Measurements from ENCODE around the gene KY.

Gene KY

DNA sequence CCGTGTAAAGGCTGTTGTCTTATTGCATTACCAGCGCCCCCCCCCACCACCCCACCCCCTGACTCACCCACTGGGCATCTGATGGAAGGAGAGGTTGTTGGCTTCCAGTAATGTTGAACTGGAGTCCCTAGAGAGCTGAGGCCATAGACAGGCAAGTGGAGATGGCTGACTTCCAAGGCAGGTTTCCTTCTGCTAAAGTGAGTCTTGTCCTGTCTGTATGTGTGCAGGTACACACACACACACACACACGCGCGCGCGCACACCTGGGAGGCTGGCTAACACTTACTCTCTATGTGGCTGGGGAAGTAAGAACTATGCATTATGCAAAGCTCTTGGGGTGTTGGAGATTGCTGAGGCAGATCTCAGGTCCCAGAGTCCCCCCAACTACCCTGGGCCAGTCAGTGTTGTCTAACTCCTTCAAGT is 1.6 kb upstream of the KY start:
- Histone ChIP-seq H3K9me3 (ENCODE audit: low read depth, low read length) (no peaks in the 10 kb centered on the region), H3K27ac (no peak overlapping the region), H3K36me3 (ENCODE audit: insufficient read depth, low read length) (no peaks in the 10 kb centered on the region), H3K4me3 (no peak overlapping the region), H3K9ac (ENCODE audit: insufficient read length) (no peak overlapping the region)
- no peak for TF ChIP-seq FOXP2 (optimal IDR thresholded peaks at IDR 0.05; ENCODE audit: control extremely low read depth, extremely low read length, insufficient read depth)
- TF ChIP-seq EZH2 (IDR thresholded peaks at IDR 0.05): no peak
- no peak for TF ChIP-seq POLR2AphosphoS5 (IDR thresholded peaks at IDR 0.05; ENCODE audit: borderline replicate concordance, low read depth, low read length)
- no peak for DNase-seq (ENCODE audit: low read depth, low spot score)

DNA sequence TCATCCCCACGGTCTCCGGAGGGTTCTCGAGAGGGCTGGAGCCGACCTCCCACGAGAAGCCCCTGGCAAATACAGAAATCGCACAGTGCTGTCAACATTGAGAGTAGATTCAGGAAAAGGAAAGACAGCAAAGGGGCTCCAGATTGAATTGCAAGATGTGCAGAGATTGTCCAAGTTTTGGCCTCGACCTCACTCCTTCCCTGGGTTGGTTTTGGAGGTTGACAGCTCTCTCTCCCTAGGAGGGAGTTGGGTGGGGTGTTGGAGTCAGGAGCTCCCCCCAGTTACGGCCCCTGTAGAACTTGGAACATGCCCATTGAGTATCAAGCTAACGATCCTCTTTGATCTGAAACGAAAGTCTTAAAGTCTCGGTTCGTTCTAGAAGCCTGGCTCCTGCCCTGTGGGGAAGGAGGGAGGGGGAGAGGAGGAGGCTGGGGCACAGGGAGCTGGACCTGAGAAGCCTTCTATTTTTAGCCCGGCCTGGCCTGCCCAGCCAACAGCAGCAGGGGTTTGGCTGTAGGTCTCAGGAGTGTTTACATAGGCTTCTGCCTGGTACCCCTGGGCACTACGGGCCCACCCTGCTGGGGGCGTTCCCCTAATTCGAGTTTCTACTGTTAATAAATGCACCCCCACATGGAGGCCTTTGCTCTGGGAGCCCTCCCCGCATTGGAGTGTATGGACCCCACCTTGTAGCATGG is 672 bp upstream of the KY start:
- DNase-seq (ENCODE audit: low read depth, low spot score): no peak
- Histone ChIP-seq H3K27ac (no peak overlapping the region), H3K9ac (ENCODE audit: insufficient read length) (no peak overlapping the region), H3K36me3 (ENCODE audit: insufficient read depth, low read length) (no peaks in the 10 kb centered on the region), H3K9me3 (ENCODE audit: low read depth, low read length) (no peaks in the 10 kb centered on the region), H3K4me3 (no peak overlapping the region)
- TF ChIP-seq EZH2 (IDR thresholded peaks at IDR 0.05): no peak
- TF ChIP-seq POLR2AphosphoS5 (IDR thresholded peaks at IDR 0.05; ENCODE audit: borderline replicate concordance, low read depth, low read length): no peak
- no peak for TF ChIP-seq FOXP2 (optimal IDR thresholded peaks at IDR 0.05; ENCODE audit: control extremely low read depth, extremely low read length, insufficient read depth)

DNA sequence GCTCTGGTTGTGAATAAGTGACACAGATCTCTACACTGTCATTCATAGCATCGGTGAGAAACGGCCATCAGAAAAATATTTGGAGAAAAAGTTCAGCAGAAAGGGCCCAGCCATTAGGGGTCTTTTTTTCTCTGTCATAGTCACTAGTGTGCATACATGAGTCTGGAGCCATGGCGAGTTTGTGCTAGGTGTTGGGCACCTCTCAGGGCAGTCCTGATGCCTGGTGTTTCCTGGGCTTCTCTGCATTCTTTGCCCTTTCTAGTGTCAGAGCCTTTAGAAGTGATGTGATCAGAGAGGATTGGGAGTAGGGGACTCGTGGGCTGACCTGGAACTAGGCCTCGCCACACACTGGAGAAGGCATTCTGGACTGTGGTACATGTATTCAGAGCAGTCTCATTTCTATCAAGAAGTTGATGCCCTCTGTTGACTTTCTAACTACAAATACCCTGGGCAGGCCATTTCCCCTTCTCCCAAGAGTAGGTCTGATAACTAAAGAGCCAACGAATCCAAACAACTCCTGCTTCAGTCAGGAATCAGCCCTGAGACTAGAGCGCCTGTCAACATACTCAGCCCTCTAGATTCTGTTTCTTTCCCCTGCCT is 1.6 kb downstream of the KY start:
- TF ChIP-seq POLR2AphosphoS5 (IDR thresholded peaks at IDR 0.05; ENCODE audit: borderline replicate concordance, low read depth, low read length) (no peak), EZH2 (IDR thresholded peaks at IDR 0.05) (no peak), FOXP2 (optimal IDR thresholded peaks at IDR 0.05; ENCODE audit: control extremely low read depth, extremely low read length, insufficient read depth) (no peak)
- no peak overlapping the region for H3K9ac ChIP-seq (ENCODE audit: insufficient read length)
- no peak overlapping the region for H3K4me3 ChIP-seq
- DNase-seq (ENCODE audit: low read depth, low spot score): no peak
- H3K9me3 ChIP-seq (ENCODE audit: low read depth, low read length): no peaks in the 10 kb centered on the region
- no peak overlapping the region for H3K27ac ChIP-seq
- no peaks in the 10 kb centered on the region for H3K36me3 ChIP-seq (ENCODE audit: insufficient read depth, low read length)

DNA sequence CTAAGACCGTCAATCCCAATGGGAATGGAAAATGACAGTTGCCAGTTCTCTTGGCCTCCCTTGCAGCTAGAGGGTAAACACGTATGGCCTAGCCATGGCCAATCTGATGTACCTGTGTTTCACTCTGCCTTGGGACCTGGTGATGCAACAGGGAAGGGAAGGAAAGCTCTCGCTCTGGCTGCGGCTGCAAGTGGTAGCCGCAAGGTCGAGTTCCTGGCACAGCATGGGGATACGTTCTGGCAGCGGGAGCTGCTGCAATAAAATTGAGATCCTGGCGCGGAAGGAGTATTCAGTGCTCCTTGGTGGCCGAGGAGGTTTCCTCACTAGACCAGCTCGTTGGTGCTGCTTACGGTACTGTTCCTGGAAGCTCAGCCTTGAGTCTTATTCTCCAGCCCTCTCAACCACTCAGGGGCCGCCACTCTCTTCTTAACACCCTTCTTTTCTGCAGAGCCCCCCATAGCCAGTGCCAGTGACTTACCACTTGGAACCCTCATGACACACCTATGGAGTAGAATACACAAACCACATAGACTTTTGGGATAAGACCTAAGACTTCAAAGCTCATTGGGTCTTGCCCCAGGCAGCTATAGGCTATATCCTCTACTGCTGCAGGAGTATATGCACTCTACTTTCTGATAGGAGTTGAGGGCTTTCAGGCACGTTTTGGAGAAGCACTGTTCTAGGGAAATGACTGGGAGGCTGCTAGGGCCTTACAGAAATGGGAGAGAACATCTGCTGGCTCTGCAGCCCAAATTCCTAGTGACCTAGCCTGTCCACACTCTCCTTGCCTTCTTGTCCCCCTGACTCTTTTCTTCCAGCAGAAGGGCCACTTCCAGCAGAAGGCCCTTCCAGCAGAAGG is 2.7 kb downstream of the KY start:
- no peaks in the 10 kb centered on the region for H3K9me3 ChIP-seq (ENCODE audit: low read depth, low read length)
- TF ChIP-seq EZH2 (IDR thresholded peaks at IDR 0.05) (no peak), POLR2AphosphoS5 (IDR thresholded peaks at IDR 0.05; ENCODE audit: borderline replicate concordance, low read depth, low read length) (no peak), FOXP2 (optimal IDR thresholded peaks at IDR 0.05; ENCODE audit: control extremely low read depth, extremely low read length, insufficient read depth) (no peak)
- no peak for DNase-seq (ENCODE audit: low read depth, low spot score)

DNA sequence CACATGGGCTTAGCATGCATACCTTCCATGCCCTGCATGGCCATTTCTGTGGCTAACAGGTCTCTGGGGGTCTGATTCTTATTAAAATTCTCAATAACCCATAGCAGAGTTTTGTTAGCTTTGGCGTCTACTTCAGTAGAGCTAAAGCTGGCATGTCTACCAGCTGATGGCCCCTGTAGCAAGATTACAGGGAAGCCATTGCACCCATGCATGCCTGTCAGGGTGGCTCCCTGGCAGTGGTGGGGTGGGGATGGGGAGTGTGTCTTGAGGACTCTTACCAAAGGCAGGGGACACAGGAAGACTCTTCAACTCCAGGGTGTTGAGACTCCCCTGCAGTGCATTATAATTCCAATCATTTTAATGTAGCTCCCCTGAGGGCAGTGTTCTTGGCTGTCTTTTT is 4.7 kb downstream of the KY start:
- Histone ChIP-seq H3K36me3 (ENCODE audit: insufficient read depth, low read length) (no peaks in the 10 kb centered on the region), H3K9ac (ENCODE audit: insufficient read length) (no peak overlapping the region), H3K27ac (no peak overlapping the region), H3K9me3 (ENCODE audit: low read depth, low read length) (no peaks in the 10 kb centered on the region), H3K4me3 (no peak overlapping the region)
- no peak for DNase-seq (ENCODE audit: low read depth, low spot score)
- TF ChIP-seq EZH2 (IDR thresholded peaks at IDR 0.05) (no peak), FOXP2 (optimal IDR thresholded peaks at IDR 0.05; ENCODE audit: control extremely low read depth, extremely low read length, insufficient read depth) (no peak), POLR2AphosphoS5 (IDR thresholded peaks at IDR 0.05; ENCODE audit: borderline replicate concordance, low read depth, low read length) (no peak)

More for the DNA sequence above, 2.7 kb downstream of the KY start:
- Histone ChIP-seq H3K27ac (no peak overlapping the region), H3K36me3 (ENCODE audit: insufficient read depth, low read length) (no peaks in the 10 kb centered on the region), H3K9ac (ENCODE audit: insufficient read length) (no peak overlapping the region), H3K4me3 (no peak overlapping the region)

DNA sequence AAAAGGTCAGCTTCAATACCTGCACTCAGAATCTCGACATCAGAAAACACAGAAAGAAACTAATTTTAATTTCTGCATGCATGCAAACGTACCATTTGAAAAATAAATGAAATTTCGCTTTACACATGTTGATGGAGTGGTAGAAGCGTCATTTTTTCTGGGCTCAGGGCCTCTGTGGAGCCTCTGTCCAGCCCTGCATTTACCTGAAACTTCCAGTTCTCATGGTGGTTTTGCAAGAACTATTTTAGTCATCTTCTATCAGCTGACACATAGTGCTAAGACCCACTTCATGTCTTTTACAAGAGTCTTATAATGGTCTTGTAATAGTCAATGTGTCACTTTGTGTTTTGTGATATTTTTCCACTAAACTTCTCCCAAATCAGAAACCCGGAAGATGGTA is 5.3 kb downstream of the KY start:
- TF ChIP-seq FOXP2 (optimal IDR thresholded peaks at IDR 0.05; ENCODE audit: control extremely low read depth, extremely low read length, insufficient read depth) (no peak), EZH2 (IDR thresholded peaks at IDR 0.05) (no peak), POLR2AphosphoS5 (IDR thresholded peaks at IDR 0.05; ENCODE audit: borderline replicate concordance, low read depth, low read length) (no peak)
- Histone ChIP-seq H3K36me3 (ENCODE audit: insufficient read depth, low read length) (no peaks in the 10 kb centered on the region), H3K27ac (no peak overlapping the region), H3K9ac (ENCODE audit: insufficient read length) (no peak overlapping the region), H3K4me3 (no peak overlapping the region), H3K9me3 (ENCODE audit: low read depth, low read length) (no peaks in the 10 kb centered on the region)
- no peak for DNase-seq (ENCODE audit: low read depth, low spot score)

DNA sequence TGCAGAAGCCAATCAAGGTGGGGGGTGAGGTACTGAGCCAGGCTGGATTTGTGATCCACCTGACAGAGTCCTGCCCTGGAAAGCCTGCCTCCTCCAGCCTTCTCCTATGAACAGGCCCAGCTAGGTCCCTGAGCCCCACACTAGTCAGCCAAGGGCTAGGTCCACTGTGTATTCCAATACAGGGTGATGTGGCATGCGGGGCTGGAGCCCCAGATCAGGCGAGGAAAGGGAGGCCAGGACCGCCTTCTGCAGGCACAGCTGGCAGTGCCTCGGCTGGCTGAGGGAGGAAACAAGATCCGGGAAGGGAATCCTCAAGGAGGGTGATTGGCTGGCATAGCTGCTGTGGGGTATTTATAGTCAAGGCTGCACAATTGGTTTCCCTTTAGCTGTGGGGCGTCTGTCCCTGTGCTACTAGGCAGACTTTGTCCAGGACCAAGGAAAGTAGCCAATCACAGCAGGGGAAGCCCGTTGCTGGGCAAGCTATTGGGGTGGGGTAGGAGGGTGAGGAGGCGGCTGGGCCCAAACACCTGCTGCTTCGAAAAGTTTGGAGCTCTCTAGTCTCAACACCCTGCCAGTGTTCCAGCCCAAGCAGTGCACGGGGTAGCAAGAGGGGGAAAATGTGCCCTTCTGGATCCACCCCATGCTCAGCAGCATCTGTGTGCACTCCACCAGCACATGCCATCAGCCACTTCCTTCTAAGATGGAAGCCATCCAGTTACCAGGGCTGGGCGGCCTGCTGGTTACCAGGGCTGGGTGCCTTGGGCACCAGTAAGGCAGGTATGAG is 5.9 kb downstream of the KY start:
- TF ChIP-seq FOXP2 (optimal IDR thresholded peaks at IDR 0.05; ENCODE audit: control extremely low read depth, extremely low read length, insufficient read depth): no peak
- TF ChIP-seq EZH2 (IDR thresholded peaks at IDR 0.05): no peak
- TF ChIP-seq POLR2AphosphoS5 (IDR thresholded peaks at IDR 0.05; ENCODE audit: borderline replicate concordance, low read depth, low read length): no peak
- Histone ChIP-seq H3K4me3 (no peak overlapping the region), H3K36me3 (ENCODE audit: insufficient read depth, low read length) (no peaks in the 10 kb centered on the region), H3K9ac (ENCODE audit: insufficient read length) (no peak overlapping the region), H3K9me3 (ENCODE audit: low read depth, low read length) (no peaks in the 10 kb centered on the region), H3K27ac (no peak overlapping the region)
- no peak for DNase-seq (ENCODE audit: low read depth, low spot score)

Measured in SK-N-MC (cell line).